Upper lobe of right lung (tissue), 1 donor: Measurements from ENCODE around the gene S1PR3. TPM values are rescaled to one million over a fixed set of nuclear protein-coding genes. Genes with fewer than 3 reads are reported as not detected.

Experiments used
- ATAC-seq: fragments of 200-7000 bp; cut with Tn5 transposase; one replicate; pipeline ENCODE4 v1.9.1; 2020; ENCODE audit warnings: mild to moderate bottlenecking, moderate library complexity
- DNase-seq: peaks from one replicate; pipeline ENCODE4 v3.0.0-alpha.2; 2020
- H3K27ac ChIP-seq: fragments of 200-600 bp; one replicate; pipeline ENCODE4 v1.8.0; 2022
- H3K27me3 ChIP-seq: fragments of 200-600 bp; one replicate; pipeline ENCODE4 v1.8.0; 2022; ENCODE audit warnings: mild to moderate bottlenecking
- H3K36me3 ChIP-seq: fragments of 200-600 bp; one replicate; pipeline ENCODE4 v1.8.0; 2022
- H3K4me1 ChIP-seq: fragments of 200-600 bp; one replicate; pipeline ENCODE4 v1.8.0; 2022
- H3K4me3 ChIP-seq: fragments of 200-600 bp; one replicate; pipeline ENCODE4 v1.8.0; 2022; ENCODE audit warnings: mild to moderate bottlenecking
- H3K9me3 ChIP-seq: fragments of 200-600 bp; one replicate; pipeline ENCODE4 v1.8.0; 2022
- CTCF ChIP-seq: fragments of 200-600 bp; IDR thresholded peaks from one replicate; pipeline ENCODE4 v1.8.0; 2022; ENCODE audit warnings: antibody characterized with exemption
- intact Hi-C: fragments of 100-400 bp; cut with DNase I; formaldehyde crosslinking; loops from one replicate; pipeline ENCODE4 v1.11.0; 2022
- total RNA-seq: library from RNA; stranded (reverse); fragmentation: NEBNext Ultra II Directional; extraction: Animal tissue kit (Norgen Biotek cat#: 25700); gene quantifications from one replicate; pipeline ENCODE4 v1.2.1, GENCODE V29; 2021
- donor health status: DM: no; HTN: yes; CAD: no; lungs with severe emphysema.

Gene S1PR3
- total RNA-seq, 1 donor from 2014 or later, result 10.2 TPM

DNA sequence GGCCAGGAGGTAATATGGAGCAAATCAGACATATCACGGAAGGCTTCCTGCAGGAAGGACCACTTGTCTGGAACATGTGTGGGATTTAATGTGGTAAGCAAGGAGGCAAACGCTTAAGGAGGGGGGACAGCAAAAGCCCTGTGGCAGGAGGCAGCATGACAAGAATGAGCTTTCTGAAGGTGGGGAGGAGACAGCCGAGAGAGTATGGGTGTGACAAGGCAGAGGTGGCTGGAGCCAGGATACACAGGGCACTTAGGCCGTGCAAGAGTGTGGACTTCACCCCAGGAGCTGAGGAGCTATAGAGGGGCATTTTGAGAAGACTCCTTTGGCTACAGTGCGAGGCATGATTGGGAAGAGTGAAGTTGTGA, 14.4 kb upstream of the S1PR3 start:
- ATAC-seq, result no peak
- Histone ChIP-seq H3K27ac (no peak overlapping the region), H3K4me1 (no peaks in the 10 kb centered on the region), H3K36me3 (no peaks in the 10 kb centered on the region), H3K9me3 (no peaks in the 10 kb centered on the region), H3K27me3 (no peaks in the 10 kb centered on the region), H3K4me3 (no peak overlapping the region)
- no peak for DNase-seq
- TF ChIP-seq CTCF, result no peak
- intact Hi-C loops, result no loop called here

GRCh38 chr9:88978034-88978433, 13.2 kb upstream of the S1PR3 start:
- intact Hi-C loops, result no loop called here
- TF ChIP-seq CTCF, result no peak
- Histone ChIP-seq H3K9me3 (no peaks in the 10 kb centered on the region), H3K36me3 (no peaks in the 10 kb centered on the region), H3K27me3 (no peaks in the 10 kb centered on the region), H3K4me3 (no peak overlapping the region), H3K27ac (no peak overlapping the region), H3K4me1 (no peaks in the 10 kb centered on the region)
- DNase-seq (no peak), ATAC-seq (no peak)

GRCh38 chr9:88979021-88979420, 12.2 kb upstream of the S1PR3 start:
- DNase-seq (no peak), ATAC-seq (no peak)
- no peaks in the 10 kb centered on the region for H3K36me3 ChIP-seq
- H3K4me3 ChIP-seq, result no peak overlapping the region
- no peak overlapping the region for H3K27ac ChIP-seq
- H3K9me3 ChIP-seq, result no peaks in the 10 kb centered on the region
- intact Hi-C loops, result no loop called here
- no peak for TF ChIP-seq CTCF
- no peaks in the 10 kb centered on the region for H3K27me3 ChIP-seq
- no peaks in the 10 kb centered on the region for H3K4me1 ChIP-seq

DNA sequence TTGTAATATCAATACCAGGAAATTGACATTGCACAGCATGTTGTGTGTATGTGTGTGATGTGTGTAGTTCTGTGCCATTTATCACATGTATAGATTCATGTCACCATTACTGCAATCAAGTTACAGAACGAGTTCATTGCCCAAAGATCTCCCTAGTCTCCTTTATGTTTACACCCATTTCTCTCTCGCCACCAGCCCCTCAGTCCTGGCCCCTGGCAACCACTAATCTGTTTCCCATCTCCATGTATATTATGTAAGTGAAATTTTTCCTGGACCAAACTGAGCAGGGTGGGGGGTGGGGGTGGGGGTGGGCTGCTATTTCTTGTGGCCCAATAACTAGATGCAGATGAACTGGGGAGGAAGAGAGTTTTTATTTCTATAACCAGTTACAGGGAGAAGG, 11.5 kb upstream of the S1PR3 start:
- H3K4me3 ChIP-seq, result no peak overlapping the region
- DNase-seq, result no peak
- no peak overlapping the region for H3K27ac ChIP-seq
- intact Hi-C loops, result no loop called here
- H3K36me3 ChIP-seq, result no peaks in the 10 kb centered on the region
- no peak for ATAC-seq
- no peaks in the 10 kb centered on the region for H3K9me3 ChIP-seq
- H3K4me1 ChIP-seq, result no peaks in the 10 kb centered on the region
- H3K27me3 ChIP-seq, result no peaks in the 10 kb centered on the region
- TF ChIP-seq CTCF, result no peak

DNA sequence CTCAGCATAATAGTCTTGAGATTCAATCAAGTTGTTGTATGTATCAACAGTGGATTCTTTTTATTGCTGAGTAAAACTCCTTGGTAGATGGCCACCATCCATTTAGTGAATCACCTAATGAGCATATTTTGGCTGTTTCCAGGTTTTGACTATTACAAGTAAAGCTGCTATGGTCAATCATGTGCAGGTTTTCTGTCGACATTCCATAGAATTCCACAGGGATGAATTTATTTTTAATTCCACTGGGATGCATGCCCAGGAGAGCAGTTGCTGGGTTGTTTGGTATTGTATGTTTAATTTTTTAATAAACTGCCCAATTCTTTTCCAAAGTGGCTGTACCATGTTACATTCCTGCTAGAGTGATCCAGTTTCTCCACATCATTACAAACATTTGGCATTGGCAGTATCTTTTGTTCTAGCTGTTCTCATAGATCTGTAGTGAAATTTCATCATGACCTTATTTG, 10.5 kb upstream of the S1PR3 start:
- no peak overlapping the region for H3K27ac ChIP-seq
- no peaks in the 10 kb centered on the region for H3K4me1 ChIP-seq
- H3K9me3 ChIP-seq, result no peaks in the 10 kb centered on the region
- no peak for ATAC-seq
- H3K27me3 ChIP-seq, result no peaks in the 10 kb centered on the region
- intact Hi-C loops, result no loop called here
- TF ChIP-seq CTCF, result no peak
- no peak for DNase-seq
- no peak overlapping the region for H3K4me3 ChIP-seq
- no peaks in the 10 kb centered on the region for H3K36me3 ChIP-seq

DNA sequence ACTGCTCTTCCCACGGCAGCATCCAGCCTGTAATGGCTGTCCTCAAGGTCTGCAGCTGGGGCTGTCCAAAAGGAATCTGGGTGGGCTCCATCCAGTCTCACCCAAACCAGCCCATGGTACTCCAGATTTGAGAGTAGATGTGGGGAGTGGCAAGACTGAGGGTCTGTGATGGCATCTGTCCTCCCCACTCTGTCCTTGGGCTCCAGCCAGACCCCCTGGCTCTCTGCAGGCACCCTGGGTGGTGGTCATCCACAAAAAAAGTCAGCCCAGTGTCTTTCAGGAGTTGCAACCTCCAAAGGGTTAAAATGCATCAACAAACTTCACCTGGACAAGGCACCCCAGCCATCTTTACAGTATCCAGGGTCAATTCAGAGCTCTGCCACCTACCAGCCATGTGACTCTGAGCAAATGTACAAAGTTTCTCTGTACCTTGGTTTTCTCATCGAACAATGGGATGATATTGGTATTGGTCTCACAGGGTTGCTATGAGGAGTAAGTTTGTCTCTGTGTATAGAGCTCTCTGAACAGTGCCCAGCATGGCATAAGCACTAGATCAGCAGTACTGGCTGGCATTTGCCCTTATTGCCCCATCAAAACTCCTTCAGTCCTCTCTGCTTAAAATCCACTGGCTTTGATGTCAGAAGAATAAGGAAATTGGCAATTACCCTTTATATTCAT, 7.3 kb upstream of the S1PR3 start:
- ATAC-seq (peak; percentile 46), DNase-seq (no peak)
- Histone ChIP-seq H3K4me3 (no peak overlapping the region), H3K4me1 (no peaks in the 10 kb centered on the region), H3K27ac (no peak overlapping the region), H3K27me3 (no peaks in the 10 kb centered on the region), H3K36me3 (no peaks in the 10 kb centered on the region), H3K9me3 (no peaks in the 10 kb centered on the region)
- TF ChIP-seq CTCF, result no peak
- intact Hi-C loops, result no loop called here
